Cortex of kidney (tissue), 1 donor: ENCODE results near the gene CALML3.

Experiments used
- DNase-seq: peaks from one replicate; lab custom pipeline; 2025; lab: John Stamatoyannopoulos, UW

Gene CALML3

GRCh38 chr10:5525561-5526341 is 990 bp downstream of the CALML3 start:
- DNase-seq: no peak

GRCh38 chr10:5526691-5527331 is 2.0 kb downstream of the CALML3 start:
- no peak for DNase-seq

DNA sequence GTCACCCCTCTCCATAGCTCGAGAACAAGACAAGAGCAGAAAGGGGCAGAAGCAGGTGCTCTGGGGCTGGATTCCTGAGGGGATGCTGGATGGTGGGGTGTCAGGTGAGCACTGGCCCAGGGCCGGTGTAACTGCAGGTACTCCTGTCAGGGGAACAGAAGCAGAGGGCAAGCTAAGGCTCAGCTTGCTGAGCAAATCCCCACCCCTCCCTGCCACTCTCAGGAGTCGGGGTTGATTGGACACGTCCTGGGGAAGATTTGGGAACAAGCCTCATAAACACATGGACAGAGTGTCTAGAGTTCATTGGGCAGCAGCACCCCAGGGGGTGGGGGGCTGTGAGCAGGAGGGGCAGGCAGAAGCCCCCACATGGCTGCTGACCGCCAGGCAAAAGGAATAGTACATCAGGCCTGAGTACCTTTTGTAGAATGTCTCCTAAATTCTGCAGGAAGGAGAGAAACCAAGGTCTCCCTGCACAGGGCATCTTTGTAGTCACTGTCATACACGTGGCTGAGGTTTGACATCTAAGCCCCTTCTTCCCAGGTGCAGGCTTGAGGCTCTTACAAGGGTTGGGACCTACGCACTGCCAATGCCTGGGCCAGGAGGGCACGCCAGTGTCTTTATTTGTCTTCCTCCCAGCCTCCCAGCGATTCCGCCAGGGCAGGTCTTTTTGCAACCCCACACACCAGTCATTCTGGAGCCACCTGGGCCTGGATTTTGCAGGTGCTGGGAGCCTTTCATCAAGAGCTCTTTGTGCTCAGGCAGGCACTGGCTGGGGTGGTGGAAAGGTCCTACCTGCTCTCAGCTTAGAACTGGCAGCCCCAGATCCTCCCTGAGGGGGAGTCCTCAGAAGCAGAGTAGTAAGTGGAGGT is 2.8 kb downstream of the CALML3 start:
- no peak for DNase-seq

DNA sequence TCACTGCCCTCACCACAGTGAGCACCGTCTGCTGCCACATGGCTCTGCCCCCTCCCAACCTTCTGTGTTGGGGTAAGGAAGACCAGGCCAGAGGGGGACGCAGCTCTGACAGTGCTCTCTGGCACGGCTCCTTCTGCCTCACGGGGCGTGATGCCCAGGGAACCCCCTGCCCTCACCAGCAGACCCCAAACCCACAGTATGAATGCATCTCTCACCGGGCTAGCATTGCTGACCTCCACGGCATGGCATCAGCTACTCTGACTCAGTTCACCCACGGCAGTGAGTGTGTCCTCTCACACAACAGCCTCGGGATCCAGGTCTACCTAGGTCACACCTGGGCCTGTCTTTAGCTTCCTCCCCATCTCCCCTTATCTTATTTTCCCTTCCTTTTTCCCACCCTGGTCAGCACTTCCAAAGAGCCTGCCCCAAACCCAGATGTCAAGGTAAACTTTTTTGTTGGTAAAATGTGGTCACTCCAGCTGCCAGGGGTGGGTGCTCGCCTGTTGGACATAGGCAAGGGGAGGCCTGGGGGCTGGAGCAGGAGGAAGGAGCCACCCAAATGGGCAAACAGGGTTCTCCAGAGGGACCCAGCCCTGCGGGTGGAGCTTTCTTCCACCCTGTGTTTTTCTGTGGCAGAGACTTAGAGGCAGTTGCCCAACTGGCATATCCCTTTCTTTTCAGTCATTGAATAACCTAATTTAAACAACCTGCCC is 4.4 kb downstream of the CALML3 start:
- DNase-seq: no peak

DNA sequence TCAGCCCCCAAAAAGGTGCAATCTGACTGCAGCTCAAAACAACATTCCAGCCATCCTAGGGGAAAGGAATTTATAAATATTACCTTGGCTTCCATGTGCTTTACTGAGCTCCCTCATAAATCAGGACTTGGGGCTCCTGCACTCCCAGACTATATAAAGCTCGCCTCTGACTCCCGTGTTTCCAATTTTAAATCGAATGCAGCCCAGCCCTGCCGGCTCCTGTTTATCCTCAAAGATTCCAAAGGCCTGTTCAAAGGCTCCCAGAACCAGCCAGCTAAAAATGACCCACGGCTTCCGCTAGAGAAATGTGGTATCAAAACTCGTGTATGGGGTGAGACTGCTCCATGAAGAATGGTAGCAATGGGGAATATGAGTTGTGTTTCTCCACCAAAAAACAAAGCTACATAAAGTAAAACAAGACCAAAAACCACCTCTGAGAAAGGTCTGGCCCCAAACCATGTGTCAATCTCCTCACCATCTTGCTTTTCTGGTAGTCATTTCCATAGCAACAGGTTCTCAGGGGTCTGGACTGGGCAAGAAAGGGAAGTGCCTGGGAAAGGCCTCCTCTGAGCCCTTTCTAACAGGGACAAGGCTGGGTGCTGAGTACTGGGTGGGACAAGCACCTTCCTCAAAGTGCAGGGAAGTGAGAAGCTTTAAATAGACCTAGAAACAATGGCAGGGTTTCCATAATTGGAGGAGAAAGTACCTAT is 5.1 kb downstream of the CALML3 start:
- no peak for DNase-seq

GRCh38 chr10:5530412-5530806 is 5.6 kb downstream of the CALML3 start:
- DNase-seq: no peak

DNA sequence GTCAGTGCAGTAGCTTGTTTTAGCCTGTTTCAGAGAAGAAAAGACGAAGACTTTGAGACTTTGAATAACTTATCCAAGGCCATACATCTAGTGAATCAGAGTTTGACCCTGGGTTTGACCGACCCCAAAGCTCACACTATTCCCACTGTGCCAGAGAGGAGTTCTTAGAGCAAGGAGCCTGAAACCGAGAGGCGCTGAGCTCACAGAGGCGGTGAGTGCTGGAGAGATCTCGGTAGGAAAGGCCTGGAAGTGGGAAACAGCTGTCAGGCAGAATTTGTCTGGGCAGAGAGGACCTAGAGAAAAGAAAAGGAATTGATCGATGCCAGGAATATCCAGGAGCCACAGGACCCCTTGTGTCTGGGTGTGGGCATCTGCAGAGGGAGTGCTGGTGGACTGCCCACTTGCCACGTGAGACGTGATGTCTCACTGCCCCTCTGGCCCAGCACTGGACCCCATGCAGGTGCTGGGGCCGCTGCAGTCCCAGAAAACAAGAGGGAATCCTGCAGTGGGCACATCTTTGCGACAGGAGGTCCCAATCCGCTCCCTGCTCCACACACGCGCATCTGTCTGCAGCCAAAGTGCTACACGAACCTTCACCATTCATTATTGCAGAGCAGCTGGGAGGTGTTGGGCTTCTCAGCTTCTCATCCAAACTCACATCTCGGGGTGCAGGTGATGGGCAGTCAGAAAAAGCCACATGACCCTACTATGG is 6.2 kb downstream of the CALML3 start:
- DNase-seq: no peak

DNA sequence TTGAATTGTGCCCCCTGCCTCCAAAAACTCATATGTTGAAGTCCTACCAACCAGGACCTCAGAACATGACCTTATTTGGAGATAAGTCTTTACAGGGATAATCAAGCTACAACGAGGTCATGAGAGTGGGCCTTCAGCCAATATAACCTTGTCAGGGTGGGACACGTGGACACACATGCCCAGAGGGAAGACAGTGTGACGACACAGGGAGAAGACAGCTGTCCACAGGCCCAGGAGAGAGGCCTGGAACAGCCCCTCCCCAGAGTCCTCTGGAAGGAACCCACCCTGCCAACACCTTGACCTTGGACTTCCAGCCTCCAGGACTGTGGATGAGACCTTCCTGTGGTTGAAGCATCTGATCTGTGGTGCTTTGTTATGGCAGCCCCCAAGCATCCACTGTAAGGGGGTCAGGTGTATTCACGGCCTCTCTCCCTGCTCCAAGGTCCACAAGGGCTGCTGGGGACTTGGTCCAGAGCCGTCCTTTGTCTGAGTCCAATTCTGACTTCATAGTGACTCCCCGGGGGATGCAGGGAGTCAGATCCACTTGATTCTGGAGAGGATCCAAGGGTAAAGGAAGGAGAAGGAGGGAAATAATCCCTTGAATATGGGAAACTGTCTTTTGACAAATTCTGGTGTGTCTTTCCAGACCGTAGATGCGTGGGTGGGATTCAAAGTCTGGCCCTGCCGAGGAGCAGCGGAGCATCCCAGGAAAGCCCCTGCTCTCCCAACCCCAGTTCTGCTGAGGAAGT is 7.0 kb downstream of the CALML3 start:
- DNase-seq: no peak

- DNase-seq: no peak
These were observed 7.5 kb downstream of the CALML3 start for GRCh38 chr10:5532307-5532605.

DNA sequence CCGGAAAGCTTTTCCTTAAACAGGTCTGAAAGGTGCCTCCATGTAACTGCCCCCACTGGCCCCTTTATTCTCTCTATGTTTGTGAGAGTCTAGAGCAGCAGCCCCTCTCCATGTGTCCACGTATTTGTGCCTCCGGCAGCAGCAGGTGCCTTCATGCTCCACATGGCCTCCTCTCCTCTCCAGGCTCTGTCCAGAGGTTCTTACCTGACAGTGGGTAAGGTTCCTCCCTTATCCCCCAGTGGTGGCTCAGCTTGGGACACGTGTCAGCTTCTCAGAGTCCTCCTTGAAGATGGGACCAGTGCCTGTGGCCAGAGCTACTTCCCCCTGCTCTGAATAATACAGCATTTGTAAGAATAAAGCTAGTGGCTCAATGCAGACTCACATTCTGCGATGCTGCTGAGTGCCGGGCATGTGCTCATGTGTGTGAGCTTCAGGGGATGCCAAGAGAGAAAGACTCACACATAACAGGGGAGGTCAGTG is 7.9 kb downstream of the CALML3 start:
- DNase-seq: no peak

GRCh38 chr10:5533098-5533731 is 8.5 kb downstream of the CALML3 start:
- DNase-seq: no peak

DNA sequence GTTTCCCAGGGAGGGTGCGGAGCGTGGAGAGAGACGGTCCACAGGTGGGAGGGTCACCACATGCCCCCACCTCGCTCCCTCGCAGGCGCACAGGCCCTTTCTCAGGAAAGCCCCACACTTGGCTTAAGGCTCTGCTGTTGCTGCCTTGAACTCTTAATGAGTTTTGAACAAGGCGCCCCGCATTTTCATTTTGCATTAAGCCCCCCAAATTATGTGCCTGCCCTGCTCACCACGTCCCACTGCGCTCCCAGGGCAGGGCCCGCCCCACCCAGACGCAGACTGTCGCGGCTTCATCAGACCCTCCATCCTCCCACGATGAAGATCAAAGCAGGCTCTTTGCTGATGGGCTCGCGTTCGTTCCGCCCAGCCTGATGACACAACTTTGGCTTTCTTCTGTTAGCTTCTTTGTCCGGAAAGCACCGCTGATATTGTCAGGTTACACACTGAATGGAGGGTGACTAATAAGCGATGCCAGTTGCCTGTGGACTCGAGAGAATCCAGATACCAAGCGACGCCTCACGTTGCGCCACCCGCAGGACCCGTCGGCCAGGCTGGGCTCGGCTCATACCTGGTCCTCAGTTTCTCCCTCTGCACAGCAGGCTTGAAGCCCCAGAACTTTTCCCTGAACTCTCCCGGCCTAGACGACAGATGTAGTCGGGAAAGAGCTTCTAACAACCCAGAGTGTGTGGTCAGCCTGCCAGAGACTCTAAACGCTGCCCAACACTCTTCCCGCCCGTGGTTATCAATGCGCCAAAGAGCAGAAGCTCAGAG is 9.5 kb downstream of the CALML3 start:
- no peak for DNase-seq

GRCh38 chr10:5534880-5535856 is 10.4 kb downstream of the CALML3 start:
- DNase-seq: no peak

DNA sequence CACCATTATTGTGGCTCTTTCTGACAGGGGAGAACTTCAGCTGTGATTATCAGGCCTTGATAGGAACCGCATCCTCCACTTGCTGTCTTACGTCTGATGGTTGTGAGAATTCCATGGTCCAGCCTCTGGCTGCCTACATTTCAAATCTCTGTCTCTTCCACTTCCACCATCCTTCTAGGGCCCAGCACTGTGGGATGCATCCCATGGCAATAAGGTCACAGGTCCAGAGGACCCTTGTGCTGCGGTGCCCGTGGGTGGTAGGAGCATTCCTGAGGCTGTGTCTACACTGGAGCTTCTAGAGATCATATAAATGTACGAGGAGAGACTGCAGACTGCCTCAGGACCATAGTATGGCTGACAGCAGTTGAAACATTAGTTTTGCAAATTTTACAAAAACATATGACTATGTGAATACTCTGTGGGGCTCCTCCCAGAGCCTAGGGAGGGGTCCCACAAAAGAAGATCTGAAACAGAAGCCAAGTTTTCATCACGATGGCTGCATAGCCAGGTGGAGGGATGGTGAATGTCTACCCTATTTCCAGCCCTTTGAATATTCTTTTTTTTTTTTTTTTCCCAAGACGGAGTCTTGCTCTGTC is 11.8 kb downstream of the CALML3 start:
- DNase-seq: no peak

- DNase-seq: no peak
These were observed 12.9 kb downstream of the CALML3 start for GRCh38 chr10:5537684-5538083.

DNA sequence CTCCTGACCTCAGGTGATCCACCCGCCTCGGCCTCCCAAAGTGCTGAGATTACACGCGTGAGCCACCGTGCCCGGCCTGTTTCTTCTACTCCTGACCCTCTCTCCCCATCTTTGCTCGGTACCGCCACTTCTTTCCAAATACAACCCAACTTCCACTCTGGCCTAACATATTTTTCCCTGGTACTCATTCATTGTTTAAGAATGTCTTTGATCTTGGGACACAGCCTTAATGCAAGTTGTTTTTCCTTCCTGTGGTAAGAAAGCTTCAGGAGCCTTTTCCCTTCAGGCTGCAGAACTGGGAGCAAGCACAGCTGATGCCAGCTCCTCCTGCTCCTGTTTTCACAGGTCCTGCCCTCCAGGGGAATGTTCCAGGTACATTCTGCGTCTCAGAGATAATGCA is 13.7 kb downstream of the CALML3 start:
- DNase-seq: no peak
